IMR-90 (cell line): ENCODE data around the gene RAI1. TPM values are rescaled to one million over a fixed set of nuclear protein-coding genes. Genes with fewer than 3 reads are reported as not detected.

ENCODE experiments used
- ATAC-seq: fragments of 200-7000 bp; cut with Tn5 transposase; 2 replicates; pipeline ENCODE4 v1.9.1; 2020; ENCODE audit warnings: low read depth, mild to moderate bottlenecking, moderate library complexity
- BruUV-seq: library from RNA; stranded (reverse); fragments of 400-500 nt; replicated peaks from 2 replicates; lab custom pipeline; 2021; lab: Mats Ljungman, UMichigan
- CTCF ChIA-PET: fragments of 300-600 bp; formaldehyde crosslinking; extraction: SDS; loops from one replicate; lab custom pipeline; 2021; ENCODE audit warnings: antibody characterized with exemption; lab: Yijun Ruan, JAX
- POLR2A ChIA-PET: fragments of 300-600 bp; sonication (Branson Sonifier 250); formaldehyde crosslinking; loops from one replicate; lab custom pipeline; 2022; ENCODE audit warnings: antibody characterized with exemption; ENCODE audit not compliant: unreplicated experiment; lab: Charles Lee
- DNase-seq: peaks from one replicate; pipeline ENCODE4 v3.0.0; 2013
- H2AFZ ChIP-seq: replicated peaks from 2 replicates; pipeline ENCODE3; 2013; ENCODE audit warnings: low read length, mild to moderate bottlenecking; ENCODE audit not compliant: poor library complexity
- H2AK5ac ChIP-seq: 2 replicates; pipeline ENCODE4 v1.6.1; 2013; ENCODE audit warnings: low read depth, low read length, inconsistent platforms
- H2AK9ac ChIP-seq: replicated peaks from 2 replicates; pipeline ENCODE3; 2013; ENCODE audit warnings: mild to moderate bottlenecking, low read depth, low read length, moderate library complexity; ENCODE audit not compliant: poor library complexity
- H2BK120ac ChIP-seq: 2 replicates; pipeline ENCODE4 v1.6.1; 2013; ENCODE audit warnings: low read depth, low read length, inconsistent platforms
- H2BK15ac ChIP-seq: 3 replicates; pipeline ENCODE4 v1.6.1; 2013; ENCODE audit warnings: low read depth, low read length, inconsistent platforms
- H2BK20ac ChIP-seq: 2 replicates; pipeline ENCODE4 v1.6.1; 2013; ENCODE audit warnings: low read depth, mild to moderate bottlenecking, inconsistent platforms, low read length, moderate library complexity
- H2BK5ac ChIP-seq: 2 replicates; pipeline ENCODE4 v1.6.1; 2013; ENCODE audit warnings: mild to moderate bottlenecking, low read depth, low read length, inconsistent platforms; ENCODE audit not compliant: poor library complexity, severe bottlenecking
- H3K14ac ChIP-seq: replicated peaks from 2 replicates; pipeline ENCODE4 v1.6.1; 2013; ENCODE audit warnings: low read depth, low read length, inconsistent platforms
- H3K18ac ChIP-seq: 2 replicates; pipeline ENCODE4 v1.6.1; 2013; ENCODE audit warnings: low read depth, low read length, control low read depth
- H3K23ac ChIP-seq: 2 replicates; pipeline ENCODE4 v1.6.1; 2013; ENCODE audit warnings: low read depth, low read length, inconsistent platforms
- H3K27ac ChIP-seq: 2 replicates; pipeline ENCODE4 v1.5.1; 2013; ENCODE audit warnings: mild to moderate bottlenecking, control low read depth, low read length; ENCODE audit not compliant: insufficient read depth
- H3K27me3 ChIP-seq: 2 replicates; pipeline ENCODE4 v1.6.1; 2013; ENCODE audit warnings: low read length; ENCODE audit not compliant: control insufficient read depth, insufficient read depth
- H3K36me3 ChIP-seq: 2 replicates; pipeline ENCODE4 v1.6.1; 2013; ENCODE audit warnings: low read length, mixed read lengths; ENCODE audit not compliant: control insufficient read depth, insufficient read depth
- H3K4ac ChIP-seq: 2 replicates; pipeline ENCODE4 v1.6.1; 2013; ENCODE audit warnings: low read depth, low read length, inconsistent platforms
- H3K4me1 ChIP-seq: 2 replicates; pipeline ENCODE4 v1.6.1; 2013; ENCODE audit warnings: low read length, mixed read lengths; ENCODE audit not compliant: control insufficient read depth, insufficient read depth
- H3K4me2 ChIP-seq: 2 replicates; pipeline ENCODE4 v1.6.1; 2013; ENCODE audit warnings: low read depth, mild to moderate bottlenecking, control low read depth, low read length, moderate library complexity
- H3K4me3 ChIP-seq: 2 replicates; pipeline ENCODE4 v1.5.1; 2013; ENCODE audit warnings: low read depth, mild to moderate bottlenecking, control low read depth, low read length, moderate library complexity; ENCODE audit not compliant: insufficient read depth
- H3K56ac ChIP-seq: 2 replicates; pipeline ENCODE4 v1.6.1; 2013; ENCODE audit warnings: low read length, inconsistent platforms; ENCODE audit not compliant: insufficient read depth; ENCODE audit errors: extremely low read depth
- H3K79me1 ChIP-seq, 2 experiments: 2 replicates each; pipeline ENCODE4 v1.6.1; 2013; ENCODE audit warnings: low read length in 2 of 2, inconsistent platforms in 1 of 2, low read depth in 1 of 2
- H3K9ac ChIP-seq: 2 replicates; pipeline ENCODE4 v1.6.1; 2013; ENCODE audit warnings: low read depth, low read length, control low read depth
- H3K9me1 ChIP-seq: 2 replicates; pipeline ENCODE4 v1.6.1; 2013; ENCODE audit warnings: low read length, inconsistent platforms; ENCODE audit not compliant: insufficient read depth
- H3K9me3 ChIP-seq: 2 replicates; pipeline ENCODE4 v1.6.1; 2013; ENCODE audit warnings: low read length; ENCODE audit not compliant: control insufficient read depth, insufficient read depth
- H4K20me1 ChIP-seq: 2 replicates; pipeline ENCODE4 v1.6.1; 2013; ENCODE audit warnings: low read length, inconsistent platforms; ENCODE audit not compliant: insufficient read depth
- H4K5ac ChIP-seq: 2 replicates; pipeline ENCODE4 v1.6.1; 2013; ENCODE audit warnings: mild to moderate bottlenecking, low read depth, low read length, control low read depth
- H4K8ac ChIP-seq, 2 experiments: 2 replicates each; pipeline ENCODE4 v1.6.1; 2013; ENCODE audit warnings: low read depth in 2 of 2, low read length in 2 of 2, control low read depth in 1 of 2, inconsistent platforms in 1 of 2
- H4K91ac ChIP-seq: 2 replicates; pipeline ENCODE4 v1.6.1; 2013; ENCODE audit warnings: low read depth, low read length, inconsistent platforms; ENCODE audit not compliant: insufficient read depth
- BHLHE40 ChIP-seq: fragments of 150-350 bp; IDR thresholded peaks from 2 replicates; pipeline ENCODE4 v1.6.1; 2016; ENCODE audit warnings: mild to moderate bottlenecking, low read depth, low read length
- CEBPB ChIP-seq: IDR thresholded peaks from 2 replicates; pipeline ENCODE4 v1.6.1; 2012; ENCODE audit warnings: low read depth, low read length, improper control_type of control experiment
- CHD1 ChIP-seq: IDR thresholded peaks from 2 replicates; pipeline ENCODE4 v1.6.1; 2012; ENCODE audit warnings: low read depth, low read length, improper control_type of control experiment
- CTCF ChIP-seq: conservative IDR thresholded peaks from 2 replicates; pipeline ENCODE4 v1.5.1; 2012; ENCODE audit warnings: mild to moderate bottlenecking, low read depth, low read length, improper control_type of control experiment
- ELK1 ChIP-seq: fragments of 150-350 bp; IDR thresholded peaks from 2 replicates; pipeline ENCODE4 v1.6.1; 2016; ENCODE audit warnings: low read depth, mild to moderate bottlenecking, low read length, moderate library complexity, borderline replicate concordance
- FOS ChIP-seq: fragments of 150-350 bp; IDR thresholded peaks from 2 replicates; pipeline ENCODE4 v1.6.1; 2016; ENCODE audit warnings: low read depth, low read length
- MAFK ChIP-seq: IDR thresholded peaks from 2 replicates; pipeline ENCODE4 v1.6.1; 2012; ENCODE audit warnings: low read depth, low read length, improper control_type of control experiment
- MAZ ChIP-seq: IDR thresholded peaks from 2 replicates; pipeline ENCODE4 v1.6.1; 2012; ENCODE audit warnings: low read depth, mild to moderate bottlenecking, low read length, improper control_type of control experiment, moderate library complexity, borderline replicate concordance
- MXI1 ChIP-seq: IDR thresholded peaks from 2 replicates; pipeline ENCODE4 v1.6.1; 2012; ENCODE audit warnings: low read depth, mild to moderate bottlenecking, low read length, moderate library complexity, borderline replicate concordance
- NFE2L2 ChIP-seq: fragments of 150-350 bp; IDR thresholded peaks from 2 replicates; pipeline ENCODE4 v1.6.1; 2016; ENCODE audit warnings: low read depth, mild to moderate bottlenecking, low read length
- POLR2A ChIP-seq: IDR thresholded peaks from 2 replicates; pipeline ENCODE4 v1.6.1; 2012; ENCODE audit warnings: mild to moderate bottlenecking, low read depth, low read length
- RAD21 ChIP-seq: IDR thresholded peaks from 2 replicates; pipeline ENCODE4 v1.6.1; 2012; ENCODE audit warnings: low read length, improper control_type of control experiment
- RCOR1 ChIP-seq: IDR thresholded peaks from 2 replicates; pipeline ENCODE4 v1.6.1; 2012; ENCODE audit warnings: mild to moderate bottlenecking, low read length, improper control_type of control experiment; ENCODE audit not compliant: insufficient replicate concordance
- RFX5 ChIP-seq: IDR thresholded peaks from 2 replicates; pipeline ENCODE4 v1.8.0; 2012; ENCODE audit warnings: low read depth, mild to moderate bottlenecking, low read length, moderate library complexity
- SMC3 ChIP-seq: fragments of 150-350 bp; IDR thresholded peaks from 2 replicates; pipeline ENCODE4 v1.6.1; 2016; ENCODE audit warnings: low read depth, mild to moderate bottlenecking, antibody characterized with exemption, low read length, moderate library complexity
- USF2 ChIP-seq: fragments of 150-350 bp; IDR thresholded peaks from 2 replicates; pipeline ENCODE4 v1.6.1; 2017; ENCODE audit warnings: mild to moderate bottlenecking, antibody characterized with exemption, low read length, low read depth
- WGBS, 2 experiments: methylation state at CpG; one replicate each; pipeline versions ENCODE4 v1.1.5 to v1.1.7; 2013; ENCODE audit warnings: missing lambda C conversion rate in 2 of 2; ENCODE audit not compliant: insufficient read length in 1 of 2; ENCODE audit errors: extremely low coverage in 2 of 2; 5-methylcytosine and 5-hydroxymethylcytosine counted together
- dilution Hi-C: fragments of 300-500 bp; cut with HindIII; formaldehyde crosslinking; loops from one replicate; pipeline ENCODE4 v1.14.3; 2018; ENCODE audit warnings: low sequenced_read_pairs; ENCODE audit not compliant: unreplicated experiment
- in situ Hi-C: fragments of 300-500 bp; cut with MboI; formaldehyde crosslinking; loops from 3 replicates; pipeline ENCODE4 v1.14.3; 2019; ENCODE audit warnings: low sequenced_read_pairs, inconsistent platforms, mixed read lengths
- intact Hi-C: fragments of 100-400 bp; cut with micrococcal nuclease; formaldehyde crosslinking; loops from 2 replicates; pipeline ENCODE4 v1.10.0; 2022
- polyA plus RNA-seq, 3 experiments: library from polyadenylated mRNA; depleted of rRNA; stranded (reverse); fragments of >200 nt; gene quantifications; 2 replicates each; pipeline ENCODE4 v1.2.3, GENCODE V29; 2012; ENCODE audit warnings: low replicate concordance in 1 of 3
- total RNA-seq: library from RNA; depleted of rRNA; stranded (reverse); fragments of >200 nt; gene quantifications from 2 replicates; pipeline ENCODE4 v1.2.3, GENCODE V29; 2012

Gene RAI1
- total and polyA plus RNA-seq, 2 of the 4 experiments (the other 2 are of a cell fraction) = 1.8 to 10.5 TPM

GRCh38 chr17:17755715-17756114, 74.5 kb downstream of the RAI1 start:
- H3K56ac ChIP-seq = no peak overlapping the region
- H3K27ac ChIP-seq = no peak overlapping the region
- no peak overlapping the region for H3K4ac ChIP-seq
- no peak overlapping the region for H4K8ac ChIP-seq
- no peak for TF ChIP-seq MAZ
- no peak for TF ChIP-seq USF2
- no peak for TF ChIP-seq CEBPB
- no peak for TF ChIP-seq MXI1
- TF ChIP-seq NFE2L2 = no peak
- TF ChIP-seq CHD1 = no peak
- no peak for TF ChIP-seq POLR2A
- TF ChIP-seq SMC3 = no peak
- TF ChIP-seq ELK1 = no peak
- no peak for TF ChIP-seq FOS
- no peak for TF ChIP-seq BHLHE40
- no peak for TF ChIP-seq MAFK
- no peak for TF ChIP-seq RAD21
- TF ChIP-seq RCOR1 = no peak
- TF ChIP-seq CTCF = no peak
- no peak for TF ChIP-seq RFX5
- no TSS peak for BruUV-seq
- H4K5ac ChIP-seq = no peak overlapping the region
- no peak overlapping the region for H3K18ac ChIP-seq
- peaks cover 77% of the 10 kb centered on the region for H4K20me1 ChIP-seq
- no peak overlapping the region for H2AK5ac ChIP-seq
- peaks cover 47 to 92% of the 10 kb centered on the region in 2 experiments for H3K79me1 ChIP-seq
- no peak overlapping the region for H2BK120ac ChIP-seq
- peaks cover 7% of the 10 kb centered on the region; the same call in 1 of the 2 replicates for H3K36me3 ChIP-seq
- no peak overlapping the region for H2AK9ac ChIP-seq
- dilution Hi-C loops (no loop called here), intact Hi-C loops (no loop called here), in situ Hi-C loops (no loop called here)
- H2BK20ac ChIP-seq = no peak overlapping the region
- H4K91ac ChIP-seq = no peak overlapping the region
- no peak overlapping the region for H2BK15ac ChIP-seq
- ATAC-seq (no peak), DNase-seq (no peak)
- H3K14ac ChIP-seq = no peak overlapping the region
- H3K27me3 ChIP-seq = no peaks in the 10 kb centered on the region
- no peak overlapping the region for H2AFZ ChIP-seq
- POLR2A ChIA-PET = no interaction called here
- H2BK5ac ChIP-seq = no peak overlapping the region
- CTCF ChIA-PET = no interaction called here
- 93% methylated on average over 5 of the region's 8 CpGs; no CpG with 5 or more reads in 1 of the 2 experiments for WGBS, 2 experiments
- peaks cover 24% of the 10 kb centered on the region for H3K9me1 ChIP-seq
- no peak overlapping the region for H3K9ac ChIP-seq
- no peak overlapping the region for H3K23ac ChIP-seq
- peaks cover 12% of the 10 kb centered on the region for H3K4me1 ChIP-seq
- H3K4me2 ChIP-seq = no peak overlapping the region
- no peak overlapping the region for H3K4me3 ChIP-seq
- H3K9me3 ChIP-seq = no peaks in the 10 kb centered on the region
